ENCODE data around the gene DAD1.

Gene DAD1

GRCh38 chr14:22524115-22524783 lies 64.8 kb downstream of the DAD1 start:
- intact Hi-C loops (cut with DNase I) = no loop called here
- DNase-seq = no peak

DNA sequence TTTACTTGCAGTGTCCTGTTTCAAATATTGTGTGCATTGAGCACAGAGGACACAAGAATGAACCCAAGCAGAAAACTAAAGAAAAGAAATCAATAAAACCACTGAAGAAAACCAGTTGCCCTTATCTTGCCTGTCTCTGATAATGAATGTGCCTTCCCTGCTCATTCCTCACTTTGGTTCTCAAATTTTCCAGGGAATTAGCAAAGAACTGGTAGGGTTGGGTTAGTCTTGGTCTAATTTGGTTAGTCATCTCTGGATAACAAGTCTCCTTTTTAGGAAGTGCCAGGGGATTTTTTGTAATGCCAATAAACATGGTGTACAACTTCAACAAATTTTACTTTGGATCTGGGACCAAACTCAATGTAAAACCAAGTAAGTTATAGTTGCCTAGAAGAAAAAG lies 65.7 kb downstream of the DAD1 start:
- intact Hi-C loops (cut with DNase I) = no loop called here
- DNase-seq = no peak

DNA sequence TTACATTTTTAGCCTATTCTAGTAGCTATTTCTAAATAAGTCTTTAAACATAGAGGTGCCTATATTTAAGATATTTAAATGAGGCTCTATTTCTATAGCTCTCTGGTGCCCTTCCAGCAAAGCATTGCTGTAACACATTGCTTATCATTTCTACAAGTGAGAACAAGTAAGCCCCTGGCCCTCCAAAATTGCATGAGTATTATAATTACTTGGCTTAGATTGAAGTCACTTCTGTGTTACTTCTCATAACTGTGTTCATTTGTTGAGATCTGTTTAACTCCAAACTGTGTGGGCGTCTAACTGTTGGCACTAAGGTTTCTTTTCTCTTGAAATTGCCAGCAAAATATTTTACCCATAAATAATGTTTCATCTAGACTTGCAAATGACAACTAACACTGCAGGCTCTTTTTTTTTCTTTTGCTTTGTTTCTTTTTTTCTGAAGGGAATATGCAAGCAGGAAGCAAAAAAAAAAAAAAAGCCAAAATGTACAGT lies 66.5 kb downstream of the DAD1 start:
- intact Hi-C loops (cut with DNase I) = no loop called here
- no peak for DNase-seq

GRCh38 chr14:22521449-22522239 lies 67.4 kb downstream of the DAD1 start:
- intact Hi-C loops (cut with DNase I) = no loop called here
- DNase-seq = no peak

GRCh38 chr14:22520796-22521195 lies 68.2 kb downstream of the DAD1 start:
- intact Hi-C loops (cut with DNase I) = no loop called here
- no peak for DNase-seq

DNA sequence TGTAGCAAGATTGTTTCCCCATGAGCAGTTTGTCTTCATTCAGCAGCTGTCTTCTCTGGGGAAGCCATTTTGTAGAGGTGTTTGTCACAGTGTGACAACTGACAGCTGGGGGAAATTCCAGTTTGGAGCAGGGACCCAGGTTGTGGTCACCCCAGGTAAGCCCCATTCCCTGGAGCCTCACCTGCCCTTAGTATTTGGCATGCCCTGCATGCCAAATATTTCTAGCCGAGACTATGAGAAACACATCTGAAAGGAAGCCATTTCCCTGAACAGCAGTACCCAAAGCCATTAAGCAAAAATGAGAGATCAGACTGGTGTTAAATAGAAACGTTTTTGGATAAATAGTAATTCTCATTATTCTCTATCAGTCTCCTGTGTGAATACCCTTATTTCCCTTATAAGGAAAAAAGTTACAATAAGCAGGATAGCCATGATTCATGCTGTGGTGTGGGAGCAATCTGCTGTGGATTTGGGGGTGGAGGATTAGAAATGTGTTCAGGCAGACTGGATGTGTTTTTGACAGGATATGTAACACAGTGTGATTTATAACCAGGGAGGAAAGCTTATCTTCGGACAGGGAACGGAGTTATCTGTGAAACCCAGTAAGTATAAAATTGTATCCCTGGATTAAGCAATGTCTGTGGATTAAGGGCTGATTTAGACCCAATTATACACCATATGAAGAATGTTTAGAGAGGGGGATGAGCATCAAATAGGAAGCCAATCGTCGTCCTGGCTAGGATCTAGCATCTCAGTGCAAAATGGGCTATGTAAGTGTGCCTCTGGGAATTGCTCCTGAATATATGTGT lies 68.9 kb downstream of the DAD1 start:
- no peak for DNase-seq
- intact Hi-C loops (cut with DNase I) = no loop called here

- intact Hi-C loops (cut with DNase I) = no loop called here
- DNase-seq = no peak
These were observed 71.0 kb downstream of the DAD1 start for GRCh38 chr14:22518073-22518472.

- intact Hi-C loops (cut with DNase I) = no loop called here
These were observed 71.8 kb downstream of the DAD1 start for GRCh38 chr14:22517117-22517720.

DNA sequence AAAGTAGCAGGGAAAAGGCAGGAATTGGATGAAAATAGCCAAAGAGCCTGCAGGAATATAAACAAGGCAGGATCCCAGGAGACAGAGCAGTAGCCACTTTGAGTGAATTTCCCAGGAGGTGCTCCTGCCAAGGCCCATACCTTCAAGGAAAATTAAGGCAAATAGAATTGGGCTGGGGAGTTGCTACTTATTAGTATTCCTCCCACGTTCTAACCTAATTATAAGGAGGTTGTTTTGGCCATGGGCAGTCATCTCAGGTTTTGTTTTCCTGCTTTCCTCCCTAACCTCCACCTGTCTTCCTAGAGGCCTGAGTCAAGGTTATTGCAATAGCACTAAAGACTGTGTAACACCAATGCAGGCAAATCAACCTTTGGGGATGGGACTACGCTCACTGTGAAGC lies 73.1 kb downstream of the DAD1 start:
- DNase-seq = no peak
- intact Hi-C loops (cut with DNase I) = no loop called here

More at GRCh38 chr14:22517117-22517720, 71.8 kb downstream of the DAD1 start:
- DNase-seq = no peak

Measured in posterior cingulate gyrus (tissue), 11 donors.